Measurements from ENCODE around the gene METTL4. TPM values are rescaled to one million over a fixed set of nuclear protein-coding genes. Genes with fewer than 3 reads are reported as not detected.

METTL4 gene
- polyA plus RNA-seq, 1 experiment = 12.7 TPM

DNA sequence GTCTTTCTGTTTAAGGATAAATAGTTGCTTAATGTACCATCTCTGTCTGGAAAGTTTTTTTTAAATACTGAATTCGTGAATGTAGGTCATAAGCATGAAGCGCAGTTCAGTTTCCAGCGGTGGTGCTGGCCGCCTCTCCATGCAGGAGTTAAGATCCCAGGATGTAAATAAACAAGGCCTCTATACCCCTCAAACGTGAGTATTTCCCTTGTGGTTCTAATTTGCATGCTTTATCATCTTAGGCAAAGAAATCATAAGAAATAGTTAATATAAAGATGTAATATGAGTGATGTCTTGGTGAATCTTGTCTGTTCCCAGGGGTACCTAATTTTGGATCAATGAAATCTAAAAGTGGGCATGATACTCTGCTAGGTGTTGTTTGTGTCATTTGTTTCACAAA lies 1.6 kb upstream of the METTL4 start:
- TF ChIP-seq, protein P1, sequence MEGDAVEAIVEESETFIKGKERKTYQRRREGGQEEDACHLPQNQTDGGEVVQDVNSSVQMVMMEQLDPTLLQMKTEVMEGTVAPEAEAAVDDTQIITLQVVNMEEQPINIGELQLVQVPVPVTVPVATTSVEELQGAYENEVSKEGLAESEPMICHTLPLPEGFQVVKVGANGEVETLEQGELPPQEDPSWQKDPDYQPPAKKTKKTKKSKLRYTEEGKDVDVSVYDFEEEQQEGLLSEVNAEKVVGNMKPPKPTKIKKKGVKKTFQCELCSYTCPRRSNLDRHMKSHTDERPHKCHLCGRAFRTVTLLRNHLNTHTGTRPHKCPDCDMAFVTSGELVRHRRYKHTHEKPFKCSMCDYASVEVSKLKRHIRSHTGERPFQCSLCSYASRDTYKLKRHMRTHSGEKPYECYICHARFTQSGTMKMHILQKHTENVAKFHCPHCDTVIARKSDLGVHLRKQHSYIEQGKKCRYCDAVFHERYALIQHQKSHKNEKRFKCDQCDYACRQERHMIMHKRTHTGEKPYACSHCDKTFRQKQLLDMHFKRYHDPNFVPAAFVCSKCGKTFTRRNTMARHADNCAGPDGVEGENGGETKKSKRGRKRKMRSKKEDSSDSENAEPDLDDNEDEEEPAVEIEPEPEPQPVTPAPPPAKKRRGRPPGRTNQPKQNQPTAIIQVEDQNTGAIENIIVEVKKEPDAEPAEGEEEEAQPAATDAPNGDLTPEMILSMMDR (IDR thresholded peaks at IDR 0.05; ENCODE audit: low read depth, low read length) = no peak
- H3K4me3 ChIP-seq (ENCODE audit: low read depth, low read length) = peak overlapping the region; percentile 89
- H3K27ac ChIP-seq (ENCODE audit: low read depth, low read length) = no peak overlapping the region
- H3K27me3 ChIP-seq (ENCODE audit: control insufficient read depth, insufficient read depth, low read length) = no peaks in the 10 kb centered on the region
- DNase-seq (ENCODE audit: low read depth, low spot score) = no peak
- no peaks in the 10 kb centered on the region for H3K9me3 ChIP-seq (ENCODE audit: control insufficient read depth, insufficient read depth, low read length)
- ChIA-PET CTCF (no interaction called here), POLR2A (interaction anchor here (0.7 to 0.8 kb wide), 2 partner anchors 82 to 278 kb away, joined by 4 read pairs; no protein-coding TSS in a partner anchor)

DNA sequence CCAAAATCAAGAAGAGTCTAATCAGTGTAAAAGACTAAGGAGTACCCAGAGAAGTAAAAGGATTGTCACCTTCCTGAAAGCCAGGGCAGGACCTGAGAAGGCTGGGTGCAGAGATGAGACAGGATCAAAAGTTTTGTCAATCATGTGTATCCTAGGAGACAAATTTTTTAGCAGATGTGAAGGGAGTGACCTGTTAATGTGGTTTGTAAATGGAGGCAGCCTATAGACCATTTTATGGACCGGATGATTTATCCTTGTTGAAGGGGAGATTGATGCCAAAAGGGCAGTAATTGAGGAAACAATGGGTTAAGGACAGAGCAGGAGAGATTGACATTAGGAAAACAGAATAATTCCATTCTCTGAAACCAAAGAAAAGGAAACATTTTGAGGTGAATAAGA lies 865 bp upstream of the METTL4 start:
- TF ChIP-seq, protein P1 (IDR thresholded peaks at IDR 0.05; ENCODE audit: low read depth, low read length) = no peak
- H3K27ac ChIP-seq (ENCODE audit: low read depth, low read length) = no peak overlapping the region
- H3K27me3 ChIP-seq (ENCODE audit: control insufficient read depth, insufficient read depth, low read length) = no peaks in the 10 kb centered on the region
- DNase-seq (ENCODE audit: low read depth, low spot score) = no peak
- peak overlapping the region; percentile 89 for H3K4me3 ChIP-seq (ENCODE audit: low read depth, low read length)
- ChIA-PET POLR2A (no interaction called here), CTCF (no interaction called here)
- no peaks in the 10 kb centered on the region for H3K9me3 ChIP-seq (ENCODE audit: control insufficient read depth, insufficient read depth, low read length)

DNA sequence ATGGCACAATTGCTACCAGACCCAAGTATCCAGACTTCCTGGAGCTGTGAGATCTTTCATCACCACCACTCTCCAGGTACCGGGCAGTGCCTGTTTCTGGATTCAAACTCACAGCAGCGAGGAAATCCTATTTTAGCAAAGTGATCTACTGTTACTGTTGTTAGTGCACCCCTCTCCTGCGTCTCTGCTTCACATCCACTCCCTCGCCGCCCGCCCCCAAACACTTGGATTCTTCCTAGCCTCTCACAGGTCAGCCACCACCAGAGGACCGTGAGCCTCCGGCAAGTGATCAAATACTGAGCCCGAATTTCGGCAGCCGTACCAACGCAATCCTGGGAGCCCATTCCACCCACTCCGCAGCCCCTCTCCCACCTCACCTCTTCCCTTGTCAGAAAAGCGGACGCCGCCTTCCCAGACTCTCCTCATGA lies 519 bp downstream of the METTL4 start:
- TF ChIP-seq, protein P1 (IDR thresholded peaks at IDR 0.05; ENCODE audit: low read depth, low read length) = no peak
- DNase-seq (ENCODE audit: low read depth, low spot score) = peak; percentile 32
- CTCF ChIA-PET = interaction anchor here (0.5 to 1.1 kb wide), 3 partner anchors 28 to 402 kb away, joined by 3 to 6 read pairs (median 3); no protein-coding TSS in a partner anchor
- Histone ChIP-seq H3K27ac (ENCODE audit: low read depth, low read length) (peak overlapping the region; percentile 99), H3K9me3 (ENCODE audit: control insufficient read depth, insufficient read depth, low read length) (no peaks in the 10 kb centered on the region), H3K27me3 (ENCODE audit: control insufficient read depth, insufficient read depth, low read length) (no peaks in the 10 kb centered on the region), H3K4me3 (ENCODE audit: low read depth, low read length) (peak overlapping the region; percentile 89)
- POLR2A ChIA-PET = interaction anchor here (0.6 to 1.8 kb wide), 2 partner anchors 81 to 87 kb away, joined by 4 to 6 read pairs; no protein-coding TSS in a partner anchor

DNA sequence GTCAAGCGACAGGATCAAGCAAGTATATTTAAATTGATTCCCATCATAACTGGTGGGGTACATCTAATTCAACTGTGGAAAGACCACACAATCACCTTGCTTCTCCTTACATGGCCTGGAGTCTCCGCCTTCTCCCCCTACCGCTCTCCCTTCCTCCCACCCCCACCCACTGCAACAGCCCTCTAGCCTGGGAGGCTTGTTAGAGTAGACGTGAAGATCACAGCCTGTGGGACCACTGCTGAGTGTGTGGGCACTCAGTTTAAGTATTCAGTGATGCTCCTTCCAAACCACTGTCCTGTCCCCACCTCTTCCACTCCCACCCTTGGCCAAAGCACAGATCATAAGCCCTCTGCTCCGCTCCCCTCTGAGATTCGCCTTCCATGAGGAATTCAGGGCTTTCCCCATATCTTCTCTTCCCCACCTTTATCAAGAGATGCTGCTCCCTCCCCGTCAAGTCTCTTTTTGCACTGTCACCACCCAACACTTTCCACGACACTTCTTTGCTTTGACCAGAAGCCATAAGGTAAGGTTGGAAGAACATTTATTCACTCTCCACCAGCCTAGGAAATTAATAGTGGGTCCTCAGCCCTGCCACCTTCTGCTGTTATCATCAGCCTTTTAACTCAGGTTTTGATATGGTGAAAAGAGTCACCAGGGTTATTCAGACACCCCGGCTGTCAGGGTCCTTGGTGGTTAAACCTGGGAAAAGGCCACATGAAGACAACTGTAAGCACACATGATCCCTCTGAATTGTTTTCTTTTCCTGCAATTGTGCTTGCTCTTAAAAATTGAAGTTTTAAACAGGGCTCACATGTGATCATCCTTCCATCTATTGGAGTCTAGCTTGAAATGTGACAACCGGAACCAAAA lies 1.7 kb downstream of the METTL4 start:
- Histone ChIP-seq H3K27ac (ENCODE audit: low read depth, low read length) (no peak overlapping the region), H3K4me3 (ENCODE audit: low read depth, low read length) (peak overlapping the region; percentile 89), H3K9me3 (ENCODE audit: control insufficient read depth, insufficient read depth, low read length) (no peaks in the 10 kb centered on the region), H3K27me3 (ENCODE audit: control insufficient read depth, insufficient read depth, low read length) (no peaks in the 10 kb centered on the region)
- no peak for DNase-seq (ENCODE audit: low read depth, low spot score)
- CTCF ChIA-PET = interaction anchor here (1.1 kb wide), 1 partner anchor 28 kb away, joined by 3 read pairs; no protein-coding TSS in a partner anchor
- POLR2A ChIA-PET = no interaction called here
- TF ChIP-seq, protein P1 (IDR thresholded peaks at IDR 0.05; ENCODE audit: low read depth, low read length) = no peak

DNA sequence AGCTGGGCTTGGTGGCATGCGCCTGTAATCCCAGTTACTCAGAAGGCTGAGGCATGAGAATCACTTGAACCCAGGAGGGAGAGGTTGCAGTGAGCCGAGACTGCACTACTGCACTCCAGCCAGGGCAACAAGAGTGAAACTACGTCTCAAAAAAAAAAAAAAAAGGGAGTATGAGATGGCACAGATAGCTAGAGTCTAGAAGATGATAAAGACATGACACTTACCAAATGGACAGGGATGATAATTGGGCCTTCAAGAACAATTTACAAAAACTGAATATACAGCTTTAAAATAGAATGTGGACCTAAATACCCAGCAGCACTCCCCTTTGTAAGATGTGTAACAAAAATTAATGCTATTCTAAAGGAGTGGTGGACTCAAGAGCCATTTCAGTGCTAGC lies 2.7 kb downstream of the METTL4 start:
- H3K9me3 ChIP-seq (ENCODE audit: control insufficient read depth, insufficient read depth, low read length) = no peaks in the 10 kb centered on the region
- ChIA-PET CTCF (no interaction called here), POLR2A (no interaction called here)
- H3K27me3 ChIP-seq (ENCODE audit: control insufficient read depth, insufficient read depth, low read length) = no peaks in the 10 kb centered on the region
- no peak overlapping the region for H3K27ac ChIP-seq (ENCODE audit: low read depth, low read length)
- no peak overlapping the region for H3K4me3 ChIP-seq (ENCODE audit: low read depth, low read length)
- TF ChIP-seq, protein P1 (IDR thresholded peaks at IDR 0.05; ENCODE audit: low read depth, low read length) = no peak
- no peak for DNase-seq (ENCODE audit: low read depth, low spot score)

Data from AG04450 (cell line).